GM04503 (cell line): ENCODE measurements around the gene STK32B.
"Not testable (repeated sequence)": the region's sequence is repeated elsewhere in the genome, so short reads cannot be mapped to it uniquely, and the experiment has no call there.

Experiments
- DNase-seq: peaks from one replicate; pipeline ENCODE4 v3.0.0-alpha.2; 2012; ENCODE audit warnings: low read depth

Gene STK32B

GRCh38 chr4:5266991-5267390 lies 215.7 kb downstream of the STK32B start:
- DNase-seq = no peak

- no peak for DNase-seq
Observed at GRCh38 chr4:5267408-5267807, 216.1 kb downstream of the STK32B start.

GRCh38 chr4:5276475-5277075 lies 225.3 kb downstream of the STK32B start:
- DNase-seq = no peak

- DNase-seq = no peak
Observed at GRCh38 chr4:5277079-5277478, 225.8 kb downstream of the STK32B start.

- DNase-seq = no peak
Observed at GRCh38 chr4:5278213-5278612, 226.9 kb downstream of the STK32B start.

GRCh38 chr4:5280069-5280468 lies 228.8 kb downstream of the STK32B start:
- not testable (repeated sequence) for DNase-seq

GRCh38 chr4:5280828-5281227 lies 229.5 kb downstream of the STK32B start:
- DNase-seq = no peak

GRCh38 chr4:5283837-5284236 lies 232.6 kb downstream of the STK32B start:
- DNase-seq = no peak

GRCh38 chr4:5284517-5284916 lies 233.2 kb downstream of the STK32B start:
- no peak for DNase-seq

GRCh38 chr4:5292101-5292500 lies 240.8 kb downstream of the STK32B start:
- no peak for DNase-seq

GRCh38 chr4:5298000-5298787 lies 246.9 kb downstream of the STK32B start:
- not testable (repeated sequence) for DNase-seq

- no peak for DNase-seq
Observed at GRCh38 chr4:5300283-5300682, 249.0 kb downstream of the STK32B start.

GRCh38 chr4:5307928-5308327 lies 256.6 kb downstream of the STK32B start:
- DNase-seq = no peak

GRCh38 chr4:5322321-5322720 lies 271.0 kb downstream of the STK32B start:
- DNase-seq = no peak

GRCh38 chr4:5330339-5330989 lies 279.2 kb downstream of the STK32B start:
- DNase-seq = no peak

GRCh38 chr4:5337731-5338130 lies 286.5 kb downstream of the STK32B start:
- DNase-seq = no peak

- DNase-seq = peak; percentile 53
Observed at GRCh38 chr4:5338531-5338930, 287.3 kb downstream of the STK32B start.

GRCh38 chr4:5340991-5341451 lies 289.7 kb downstream of the STK32B start:
- no peak for DNase-seq

- DNase-seq = no peak
Observed at GRCh38 chr4:5341526-5341925, 290.2 kb downstream of the STK32B start.

- DNase-seq = no peak
Observed at GRCh38 chr4:5355846-5356245, 304.6 kb downstream of the STK32B start.

GRCh38 chr4:5357870-5358269 lies 306.6 kb downstream of the STK32B start:
- DNase-seq = peak; percentile 42

- DNase-seq = no peak
Observed at GRCh38 chr4:5361968-5362367, 310.7 kb downstream of the STK32B start.

GRCh38 chr4:5364406-5364805 lies 313.1 kb downstream of the STK32B start:
- no peak for DNase-seq
